Measurements from ENCODE around the gene USP32.
"Not testable (repeated sequence)": the region's sequence is repeated elsewhere in the genome, so short reads cannot be mapped to it uniquely, and the experiment has no call there.

The USP32 gene

DNA sequence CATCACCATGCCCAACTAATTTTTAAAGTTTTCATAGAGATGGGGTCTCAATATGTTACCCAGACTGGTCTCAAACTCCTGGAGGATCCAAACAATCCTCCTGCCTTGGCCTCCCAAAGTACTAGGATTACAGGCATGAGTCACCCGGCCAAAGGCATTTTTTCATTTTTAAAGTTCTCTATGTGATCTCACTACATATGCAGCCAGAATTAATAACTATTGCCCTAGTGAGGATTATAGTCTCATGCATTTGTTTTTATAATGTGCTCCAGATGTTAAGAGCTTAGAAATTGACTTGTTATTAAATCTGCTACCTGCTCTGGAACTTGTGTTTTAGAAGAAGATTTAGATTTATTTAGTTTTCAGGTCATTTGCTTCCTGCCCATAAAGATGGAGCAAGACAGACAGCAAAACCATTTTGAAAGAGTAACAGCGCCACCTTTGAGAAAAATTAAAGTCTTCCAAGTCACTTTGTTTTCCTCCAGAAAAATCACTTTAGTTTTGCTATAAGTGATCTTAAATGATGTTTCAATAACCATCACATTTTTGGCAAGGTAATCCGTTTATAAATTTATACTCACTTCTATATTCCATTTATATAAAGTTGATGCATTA lies 162.6 kb downstream of the USP32 start:
- DNase-seq = peak in 1 of 5 donors; percentile 7

DNA sequence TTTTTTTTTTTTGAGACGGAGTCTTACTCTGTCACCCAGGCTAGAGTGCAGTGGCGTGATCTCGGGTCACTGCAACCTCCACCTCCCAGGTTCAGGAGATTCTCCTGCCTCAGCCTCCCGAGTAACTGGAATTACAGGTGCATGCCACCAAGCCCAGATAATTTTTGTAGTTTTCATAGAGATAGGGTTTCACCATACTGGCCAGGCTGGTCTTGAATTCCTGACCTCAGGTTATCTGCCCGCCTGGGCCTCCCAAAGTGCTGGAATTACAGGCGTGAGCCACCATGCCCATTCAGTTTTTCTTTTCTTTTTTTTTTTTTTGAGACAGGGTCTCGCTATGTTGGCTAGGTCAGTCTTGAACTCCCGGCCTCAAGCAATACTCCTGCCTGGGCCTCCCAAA lies 164.7 kb downstream of the USP32 start:
- not testable (repeated sequence) for DNase-seq

DNA sequence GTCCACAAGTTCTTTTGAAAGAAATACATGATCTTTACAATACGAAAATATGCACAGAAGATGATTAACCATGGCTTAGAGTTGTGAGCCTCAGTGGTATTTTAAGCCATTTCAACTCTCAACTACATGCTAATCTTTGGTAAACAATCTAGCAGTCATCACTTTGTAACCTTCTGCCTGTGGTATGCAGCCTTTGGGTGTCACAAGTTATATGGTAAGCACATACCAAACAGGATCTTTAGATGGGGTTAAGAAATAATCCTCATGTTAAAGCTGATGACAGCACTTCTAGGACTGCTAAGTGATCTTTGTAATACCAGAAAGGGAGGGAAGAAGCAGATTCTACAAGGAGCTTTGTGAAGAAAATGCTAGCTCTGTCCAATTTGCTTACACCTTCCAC lies 167.9 kb downstream of the USP32 start:
- no peak for DNase-seq

DNA sequence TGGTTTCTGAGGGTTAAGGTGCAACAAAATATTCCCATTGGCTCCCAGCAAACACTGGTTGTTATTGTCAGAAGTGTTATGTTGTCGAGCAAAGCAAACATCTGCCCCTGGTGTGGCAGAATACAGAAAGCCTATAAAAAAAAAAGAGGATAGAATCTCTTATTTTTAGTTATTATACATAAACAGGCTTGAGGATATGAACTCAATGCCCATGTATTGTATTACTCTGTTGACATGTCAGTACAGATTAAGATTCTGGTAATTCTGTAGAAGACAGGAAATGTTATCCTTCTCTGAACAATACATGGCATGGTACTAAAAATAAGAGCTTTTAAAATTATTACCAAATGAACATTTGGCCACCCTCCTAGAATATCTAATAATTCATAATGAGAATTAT lies 168.5 kb downstream of the USP32 start:
- no peak for DNase-seq

DNA sequence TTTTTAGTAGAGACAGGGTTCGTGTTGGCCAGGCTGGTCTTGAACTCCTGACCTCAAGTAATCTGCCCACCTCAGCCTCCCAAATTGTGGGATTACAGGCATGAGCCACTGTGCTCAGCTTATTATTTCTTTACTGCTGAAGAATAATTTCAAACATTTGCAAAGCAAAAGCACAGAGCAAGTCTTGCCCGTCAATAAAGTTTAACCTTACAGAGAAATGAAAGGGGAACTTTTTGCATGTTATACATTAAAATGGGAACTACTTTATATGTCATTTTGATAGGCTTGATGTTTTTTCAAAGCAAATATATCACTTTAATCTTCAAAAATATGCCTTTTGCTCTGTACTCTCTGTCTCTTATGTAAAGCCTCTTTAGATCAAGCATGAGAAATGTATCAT lies 173.2 kb downstream of the USP32 start:
- DNase-seq = not testable (repeated sequence)

DNA sequence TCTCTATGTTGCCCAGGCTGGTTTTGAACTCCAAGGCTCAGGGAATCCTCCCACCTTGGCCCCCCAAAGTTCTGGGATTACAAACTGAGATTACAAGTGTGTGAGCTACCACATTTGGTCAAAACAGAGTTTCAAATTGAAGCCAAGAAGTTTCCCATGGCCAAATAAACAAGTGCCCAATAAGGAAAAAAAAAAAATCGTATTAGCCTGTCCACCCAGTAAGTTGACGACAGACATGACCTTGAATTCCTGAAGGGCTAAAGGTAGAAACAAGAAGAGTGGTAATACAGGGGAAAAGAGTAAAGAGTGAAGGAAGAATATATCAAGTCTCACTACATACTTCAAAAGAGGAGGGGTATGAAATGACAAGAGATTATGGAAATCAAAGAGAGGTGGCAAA lies 176.0 kb downstream of the USP32 start:
- DNase-seq = not testable (repeated sequence)

DNA sequence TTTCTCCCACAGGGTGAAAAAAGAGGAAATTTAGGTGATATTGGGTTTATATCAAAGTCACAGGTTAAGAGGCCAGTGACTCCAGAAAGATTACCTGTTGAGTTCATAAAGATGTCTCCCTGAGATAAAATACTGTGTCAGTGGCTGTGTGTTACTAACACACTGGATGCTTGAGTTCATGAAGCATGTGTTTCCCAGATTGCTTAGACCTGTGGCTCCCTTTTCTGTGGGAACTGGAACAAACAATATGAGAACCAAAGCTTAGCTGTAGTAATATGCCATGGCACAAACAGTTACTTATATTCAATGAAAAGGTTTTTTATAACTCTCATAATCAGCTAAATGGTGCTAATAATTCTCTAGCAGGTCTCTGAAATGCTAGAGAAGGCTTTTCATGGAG lies 180.7 kb downstream of the USP32 start:
- DNase-seq = not testable (repeated sequence)

DNA sequence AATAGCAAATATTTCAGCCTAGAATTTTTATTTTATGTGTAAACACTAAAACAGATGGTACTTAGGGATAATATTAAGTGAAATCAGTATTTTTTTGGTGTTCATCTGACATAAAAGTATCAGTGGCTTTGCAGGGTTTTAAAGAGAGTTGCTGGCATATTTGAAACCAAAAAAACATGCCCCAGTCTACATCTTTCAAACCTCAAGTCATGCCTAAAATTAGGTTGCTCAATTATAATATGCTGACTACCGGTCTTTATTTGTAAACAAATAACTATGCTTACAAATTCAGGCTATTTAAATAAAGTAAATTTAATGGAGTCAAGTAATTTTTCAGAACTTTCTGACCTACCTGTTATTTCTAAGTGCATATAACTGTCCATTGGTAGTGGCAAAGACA lies 183.6 kb downstream of the USP32 start:
- not testable (repeated sequence) for DNase-seq

DNA sequence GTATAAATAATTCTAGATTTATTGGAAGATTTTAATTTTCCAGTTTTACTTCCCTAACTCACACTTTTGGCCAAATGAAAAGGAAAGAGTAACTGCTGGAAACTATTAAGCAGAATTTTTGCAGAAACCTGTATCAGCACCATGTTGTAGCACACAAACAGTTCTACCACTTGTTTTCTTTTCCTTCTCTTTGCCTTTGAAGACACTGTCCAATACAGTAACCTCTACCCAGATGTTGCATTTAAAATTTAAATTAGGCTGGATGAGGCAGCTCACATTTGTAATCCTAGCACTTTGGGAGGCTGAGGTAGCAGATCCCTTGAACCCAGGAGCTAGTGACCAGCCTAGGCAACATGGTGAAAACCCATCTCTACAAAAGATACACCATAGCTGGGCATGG lies 186.2 kb downstream of the USP32 start:
- not testable (repeated sequence) for DNase-seq

DNA sequence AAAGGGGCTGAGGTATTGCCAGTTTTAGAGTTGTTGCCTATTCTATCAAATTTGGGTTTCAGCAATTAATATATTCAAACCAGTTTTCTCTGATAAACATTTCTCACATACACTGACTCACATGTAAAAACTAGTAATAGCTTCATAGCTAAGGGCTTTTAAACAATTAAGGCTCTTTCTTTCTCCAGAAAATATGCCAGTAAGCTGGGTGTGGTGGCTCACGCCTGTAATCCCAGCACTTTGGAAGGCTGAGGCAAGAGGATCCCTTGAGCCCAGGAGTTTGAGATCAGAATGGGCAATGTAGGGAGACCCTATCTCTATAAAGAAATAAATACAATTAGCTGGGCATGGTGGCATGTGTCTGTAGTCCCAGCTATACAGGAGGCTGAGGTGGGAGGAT lies 193.3 kb downstream of the USP32 start:
- DNase-seq = not testable (repeated sequence)

DNA sequence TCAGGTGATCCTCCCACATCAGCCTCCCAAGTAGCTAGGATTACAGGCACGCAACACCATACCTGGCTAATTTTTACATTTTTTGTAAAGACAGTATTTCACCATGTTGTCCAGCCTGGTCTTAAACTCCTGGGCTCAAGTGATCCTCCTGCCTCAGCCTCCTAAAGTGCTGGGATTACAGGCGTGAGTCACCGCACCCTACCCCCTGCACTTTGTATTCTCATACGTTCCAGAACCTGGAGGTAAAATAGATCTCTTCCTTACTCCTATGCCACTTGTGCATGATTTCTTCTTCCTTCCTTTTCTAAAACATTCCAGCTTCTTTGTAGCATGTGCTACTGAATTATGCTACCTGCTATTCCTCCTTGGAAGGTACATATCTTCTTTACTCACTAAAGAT lies 197.8 kb downstream of the USP32 start:
- DNase-seq = not testable (repeated sequence)

DNA sequence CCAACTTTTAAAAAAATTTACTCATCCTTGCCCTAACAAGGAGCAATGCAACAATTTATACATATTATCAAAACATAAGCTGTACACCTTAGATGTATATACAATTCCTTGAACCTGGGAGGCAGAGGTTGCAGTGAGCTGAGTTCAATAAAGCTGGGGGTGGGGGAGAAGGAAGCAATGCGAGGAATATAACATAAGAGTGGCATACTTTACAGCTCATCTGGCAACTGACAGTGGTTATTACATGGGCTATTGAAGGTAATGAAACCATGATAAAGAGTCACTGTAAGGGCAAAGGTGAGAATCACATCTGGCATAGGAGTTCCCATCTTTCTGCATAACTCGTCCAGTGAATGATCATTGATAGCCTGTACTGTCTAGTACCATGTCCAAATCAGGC lies 198.5 kb downstream of the USP32 start:
- no peak for DNase-seq

DNA sequence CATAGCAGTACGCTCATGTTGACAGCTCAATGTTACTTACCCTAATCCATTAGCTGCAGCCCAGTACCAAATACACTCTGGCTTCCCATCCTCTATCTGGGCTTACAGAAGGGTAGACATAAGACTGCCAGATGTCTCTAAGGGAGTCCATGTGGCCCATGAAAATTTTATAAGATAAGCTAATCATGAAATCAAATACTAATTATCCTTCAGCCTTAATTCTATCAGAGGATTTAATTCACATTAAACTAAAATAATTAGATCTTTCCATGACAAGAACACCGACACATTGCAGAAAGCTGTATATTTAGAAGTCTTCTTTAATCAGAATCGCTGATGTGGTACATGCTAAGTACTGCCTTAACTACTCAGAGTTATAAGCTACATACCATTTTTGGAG lies 198.9 kb downstream of the USP32 start:
- not testable (repeated sequence) for DNase-seq

DNA sequence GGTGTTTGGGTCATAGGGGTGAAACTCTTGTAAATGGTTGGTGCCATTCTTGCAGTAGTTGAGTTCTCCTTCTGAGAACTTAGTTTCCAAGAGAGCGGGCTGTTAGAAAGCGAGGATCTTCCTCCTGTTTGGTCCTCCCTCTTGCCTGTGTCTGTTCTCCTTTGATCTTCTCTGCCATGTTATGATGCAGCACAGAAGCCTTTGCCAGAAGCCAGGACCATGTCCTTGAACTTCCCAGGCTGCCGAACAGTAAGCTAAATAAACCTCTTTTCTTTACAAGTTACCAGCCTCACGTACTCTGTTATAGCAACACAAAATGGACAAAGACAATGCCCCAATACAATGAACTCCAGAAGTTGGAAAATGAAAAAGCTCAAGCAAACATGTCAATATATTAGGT lies 201.9 kb downstream of the USP32 start:
- DNase-seq = not testable (repeated sequence)

DNA sequence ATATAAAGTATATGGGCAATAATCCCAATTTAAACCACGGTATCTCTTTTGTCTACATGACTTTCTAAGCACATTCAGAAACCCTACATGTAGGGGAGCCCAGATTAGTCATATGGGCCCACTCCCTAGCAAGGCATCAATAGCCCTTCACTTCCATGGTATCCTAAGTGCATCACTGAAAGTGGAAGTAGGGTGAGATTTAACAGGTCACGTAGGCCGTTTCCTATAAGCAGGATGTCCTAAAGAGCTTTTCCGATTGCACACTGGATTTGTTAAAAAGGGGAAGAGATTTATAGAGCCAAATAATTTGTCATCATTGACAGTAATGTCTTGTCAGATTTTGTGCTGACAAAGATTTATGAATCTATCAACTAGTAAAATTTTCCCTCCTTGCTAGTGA lies 203.2 kb downstream of the USP32 start:
- no peak for DNase-seq

DNA sequence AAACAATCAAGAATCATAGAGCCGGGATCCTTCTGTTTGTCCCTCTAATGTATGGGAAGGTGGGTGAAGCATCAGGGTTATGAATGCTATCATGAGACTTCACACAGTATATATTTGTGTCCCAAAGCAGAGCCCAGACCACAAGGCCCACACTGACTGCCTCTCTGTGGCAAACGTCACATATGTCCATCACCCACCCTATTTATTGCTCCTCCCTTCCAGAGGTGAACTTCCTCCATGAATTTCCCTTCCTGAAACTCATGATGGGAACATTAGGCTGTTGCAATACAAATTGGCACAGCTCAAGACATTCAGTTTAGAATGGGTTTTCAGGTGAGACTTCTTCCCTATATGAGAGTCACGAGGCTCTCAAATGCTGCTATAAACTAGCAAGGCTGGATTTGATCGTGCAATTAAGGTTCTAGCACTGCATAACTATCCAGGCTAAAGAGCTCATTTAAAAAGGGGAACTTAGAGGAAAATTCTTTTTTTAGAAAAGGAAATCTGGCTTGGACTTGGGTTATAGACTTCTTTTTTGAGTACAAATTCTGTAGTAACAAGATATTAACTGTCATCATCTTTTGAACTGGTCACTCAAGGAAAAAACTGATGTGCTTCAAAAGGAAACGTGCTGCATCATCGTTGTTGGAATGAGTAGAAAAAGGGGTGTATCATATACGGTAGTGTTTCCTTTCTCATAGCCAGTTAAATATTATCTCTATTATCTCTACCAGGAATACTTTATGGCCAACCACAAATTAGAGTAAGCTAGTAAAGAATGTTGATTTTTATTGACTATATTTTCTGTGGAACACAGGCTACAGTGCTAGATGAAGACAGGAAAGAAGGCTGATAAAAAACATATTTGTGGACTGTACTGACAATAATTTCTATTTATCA lies 204.8 kb downstream of the USP32 start:
- not testable (repeated sequence) for DNase-seq

DNA sequence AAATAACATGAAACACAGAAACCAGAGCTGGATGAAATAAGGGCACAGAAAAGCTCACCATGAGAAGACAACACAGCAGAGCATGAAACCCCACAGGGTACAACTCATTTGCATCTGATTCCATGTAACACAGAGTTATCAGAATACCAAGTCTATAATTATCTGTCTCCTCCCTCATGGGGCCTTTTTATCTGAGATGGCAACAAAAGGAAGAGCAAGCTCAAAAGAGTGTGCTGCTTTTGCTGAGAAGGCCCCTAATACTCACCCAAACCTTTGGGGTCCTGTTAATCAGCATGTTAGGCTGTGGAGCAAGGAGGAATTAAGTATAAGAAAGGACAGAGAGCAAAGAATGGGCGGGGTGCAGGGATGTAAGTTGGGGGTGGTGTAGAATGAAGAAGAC lies 205.6 kb downstream of the USP32 start:
- not testable (repeated sequence) for DNase-seq

DNA sequence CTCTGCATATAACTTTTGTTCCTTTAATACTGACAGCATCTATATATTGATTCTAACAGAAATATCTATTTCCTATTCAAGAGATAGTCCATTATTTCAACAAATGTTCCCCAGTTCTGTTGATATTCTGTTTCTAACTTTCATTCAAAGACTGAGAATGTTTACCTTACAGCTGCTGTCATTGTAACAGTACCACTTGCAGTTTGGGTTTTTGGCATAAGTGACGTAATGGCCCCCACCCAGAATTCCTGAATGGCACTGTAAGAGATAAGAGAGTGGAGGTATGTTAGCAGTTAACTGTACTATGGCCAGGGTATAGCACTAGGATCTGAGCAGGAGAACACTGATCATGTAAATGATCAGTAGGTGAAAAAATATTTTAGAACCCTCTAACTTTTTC lies 211.6 kb downstream of the USP32 start:
- not testable (repeated sequence) for DNase-seq

DNA sequence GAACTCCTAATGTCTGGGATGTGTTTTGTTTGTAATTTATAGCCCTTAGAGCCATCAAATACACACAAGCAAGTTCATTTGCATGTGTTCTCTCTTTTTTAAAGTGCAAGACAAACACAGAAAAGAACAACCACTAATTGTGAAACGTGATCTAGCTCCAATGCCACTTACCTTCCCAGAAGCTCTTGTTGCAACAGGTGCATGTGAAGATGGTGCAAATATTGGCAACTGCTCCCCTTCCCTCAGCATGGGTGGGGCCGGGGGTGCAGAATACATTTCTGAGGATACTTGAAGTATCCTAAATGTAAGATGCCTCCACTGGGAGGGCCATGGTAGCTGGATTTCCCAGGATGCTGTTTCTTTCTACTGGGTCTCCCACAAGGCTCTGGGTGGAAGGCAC lies 213.8 kb downstream of the USP32 start:
- not testable (repeated sequence) for DNase-seq

DNA sequence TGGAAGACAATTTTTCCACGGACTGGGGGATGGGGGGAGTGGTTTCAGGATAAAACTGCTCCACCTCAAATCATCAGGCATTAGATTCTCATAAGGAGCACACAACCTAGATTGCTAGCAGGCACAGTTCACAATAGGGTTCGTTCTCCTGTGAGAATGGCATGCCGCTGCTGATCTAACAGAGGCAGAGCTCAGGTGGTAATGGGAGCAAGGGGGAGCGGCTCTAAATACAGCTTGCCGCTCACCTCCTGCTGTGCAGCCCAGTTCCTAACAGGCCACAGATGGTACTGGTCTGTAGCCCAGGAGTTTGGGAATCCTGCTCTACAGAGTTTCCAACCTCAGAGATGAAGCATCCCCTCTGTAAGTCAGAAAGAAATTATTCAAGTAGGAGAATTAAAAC lies 215.2 kb downstream of the USP32 start:
- DNase-seq = not testable (repeated sequence)

DNA sequence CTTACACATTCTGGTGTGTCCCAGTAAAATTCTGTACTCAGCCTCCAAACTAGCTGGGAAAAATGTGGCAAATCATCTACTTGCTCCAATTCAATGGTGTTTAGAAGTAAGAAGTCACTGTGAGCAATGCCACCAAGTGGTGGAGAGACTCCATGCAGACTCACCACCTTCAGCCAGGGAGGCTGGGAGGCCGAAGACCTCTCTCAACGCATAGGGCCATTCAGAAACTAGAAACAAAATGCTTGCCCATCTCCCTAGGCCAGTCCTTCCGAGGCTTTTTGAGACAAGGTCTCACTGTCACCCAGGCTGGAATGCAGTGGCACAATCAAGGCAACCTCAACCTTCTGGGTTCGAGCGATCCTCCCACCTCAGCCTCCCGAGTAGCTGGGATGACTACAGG lies 217.2 kb downstream of the USP32 start:
- DNase-seq = not testable (repeated sequence)

DNA sequence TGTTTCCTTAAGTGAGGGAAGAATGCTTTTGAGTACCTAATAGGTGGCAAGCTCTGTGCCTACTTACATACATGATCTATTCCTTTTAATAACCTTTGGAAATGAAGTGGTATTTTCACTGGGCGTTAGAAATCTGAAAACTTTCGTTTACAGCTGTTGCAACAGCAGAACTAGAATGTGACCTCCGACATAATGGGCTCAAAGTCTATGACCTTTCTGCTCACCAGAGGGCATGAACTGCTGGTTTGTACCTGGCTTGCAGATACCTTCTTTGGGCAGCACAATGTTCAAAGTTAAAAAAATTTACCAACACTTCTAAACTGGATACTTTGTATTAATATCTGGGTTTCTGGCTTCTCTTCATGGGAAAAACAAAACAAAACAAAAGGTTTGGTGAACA lies 217.9 kb downstream of the USP32 start:
- no peak for DNase-seq

DNA sequence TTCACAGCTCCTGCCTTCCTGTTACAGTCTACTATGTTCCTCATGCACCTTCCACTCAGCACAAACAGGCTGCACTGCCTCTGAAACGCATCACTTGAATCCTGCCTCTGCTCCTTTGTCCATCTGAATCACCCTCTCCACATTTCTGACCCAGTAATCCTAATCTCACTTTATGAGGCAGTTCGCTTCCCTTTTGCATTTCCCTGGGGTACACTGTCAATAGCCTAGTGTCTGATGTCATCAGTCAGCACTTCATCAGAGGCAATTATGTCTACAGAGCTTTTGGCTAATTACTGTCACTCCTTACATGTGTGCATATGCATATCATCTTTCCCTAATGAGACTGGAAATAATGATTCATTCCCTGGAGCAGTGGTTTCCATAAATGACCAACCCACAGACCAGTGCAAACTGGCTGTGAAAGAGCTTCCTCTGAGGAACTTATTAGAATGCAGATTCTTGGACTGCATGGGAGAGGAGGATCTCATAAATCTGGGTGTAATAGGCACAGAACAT lies 218.6 kb downstream of the USP32 start:
- DNase-seq = no peak

DNA sequence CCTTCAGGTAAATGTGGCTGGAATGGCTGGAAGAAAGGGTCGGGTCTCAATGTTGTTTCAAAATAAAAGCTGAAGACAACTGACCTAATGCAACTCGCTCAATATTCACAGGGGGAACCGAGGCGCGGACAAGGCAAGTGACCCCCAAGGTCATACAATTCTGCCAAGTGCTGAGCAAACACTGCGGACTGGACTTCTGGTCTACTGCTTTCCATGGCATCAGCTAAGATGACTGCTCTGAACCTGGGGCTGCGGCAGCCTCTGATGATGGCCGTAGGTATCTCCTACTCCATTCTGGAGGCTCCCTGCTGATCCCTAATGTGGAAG lies 220.2 kb downstream of the USP32 start:
- DNase-seq = no peak

All from T-helper 1 cell (primary cell).